Esophagus muscularis mucosa (tissue), 3 donors: ENCODE results near the gene SLC38A2.

ENCODE experiments used
- POLR2AphosphoS5 ChIP-seq, 2 donors: sonication (generic); formaldehyde crosslinking; IDR thresholded peaks; one replicate each; pipeline ENCODE4 v1.6.1; 2017; ENCODE audit warnings: antibody characterized with exemption in 2 of 2
- TF ChIP-seq, protein P1 (sequence below), 3 experiments: fragments of 200-600 bp in 2 of 3; fragments of 450-650 bp in 1 of 3; sonication (generic) in 2 of 3; IDR thresholded peaks; one replicate each; pipeline ENCODE4 v1.5.1; 2017 to 2019; ENCODE audit warnings: antibody characterized with exemption in 3 of 3, mild to moderate bottlenecking in 2 of 3, moderate library complexity in 1 of 3

- TF ChIP-seq, protein P1, sequence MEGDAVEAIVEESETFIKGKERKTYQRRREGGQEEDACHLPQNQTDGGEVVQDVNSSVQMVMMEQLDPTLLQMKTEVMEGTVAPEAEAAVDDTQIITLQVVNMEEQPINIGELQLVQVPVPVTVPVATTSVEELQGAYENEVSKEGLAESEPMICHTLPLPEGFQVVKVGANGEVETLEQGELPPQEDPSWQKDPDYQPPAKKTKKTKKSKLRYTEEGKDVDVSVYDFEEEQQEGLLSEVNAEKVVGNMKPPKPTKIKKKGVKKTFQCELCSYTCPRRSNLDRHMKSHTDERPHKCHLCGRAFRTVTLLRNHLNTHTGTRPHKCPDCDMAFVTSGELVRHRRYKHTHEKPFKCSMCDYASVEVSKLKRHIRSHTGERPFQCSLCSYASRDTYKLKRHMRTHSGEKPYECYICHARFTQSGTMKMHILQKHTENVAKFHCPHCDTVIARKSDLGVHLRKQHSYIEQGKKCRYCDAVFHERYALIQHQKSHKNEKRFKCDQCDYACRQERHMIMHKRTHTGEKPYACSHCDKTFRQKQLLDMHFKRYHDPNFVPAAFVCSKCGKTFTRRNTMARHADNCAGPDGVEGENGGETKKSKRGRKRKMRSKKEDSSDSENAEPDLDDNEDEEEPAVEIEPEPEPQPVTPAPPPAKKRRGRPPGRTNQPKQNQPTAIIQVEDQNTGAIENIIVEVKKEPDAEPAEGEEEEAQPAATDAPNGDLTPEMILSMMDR (IDR thresholded peaks at IDR 0.05) = peak; percentile 15 to 51 (median 25)
- peak; percentile 63 to 95 for TF ChIP-seq POLR2AphosphoS5 (IDR thresholded peaks at IDR 0.05)
Measured at GRCh38 chr12:46382964-46383653, 10.5 kb upstream of the SLC38A2 start.
